HG02981 (cell line): ENCODE results near the gene WAC.

ENCODE experiments used
- ATAC-seq: cut with Tn5 transposase; IDR thresholded peaks from one replicate; pipeline ENCODE4 v1.9.1; 2021; ENCODE audit warnings: mild to moderate bottlenecking, moderate library complexity; ENCODE audit not compliant: unreplicated experiment

Gene WAC

DNA sequence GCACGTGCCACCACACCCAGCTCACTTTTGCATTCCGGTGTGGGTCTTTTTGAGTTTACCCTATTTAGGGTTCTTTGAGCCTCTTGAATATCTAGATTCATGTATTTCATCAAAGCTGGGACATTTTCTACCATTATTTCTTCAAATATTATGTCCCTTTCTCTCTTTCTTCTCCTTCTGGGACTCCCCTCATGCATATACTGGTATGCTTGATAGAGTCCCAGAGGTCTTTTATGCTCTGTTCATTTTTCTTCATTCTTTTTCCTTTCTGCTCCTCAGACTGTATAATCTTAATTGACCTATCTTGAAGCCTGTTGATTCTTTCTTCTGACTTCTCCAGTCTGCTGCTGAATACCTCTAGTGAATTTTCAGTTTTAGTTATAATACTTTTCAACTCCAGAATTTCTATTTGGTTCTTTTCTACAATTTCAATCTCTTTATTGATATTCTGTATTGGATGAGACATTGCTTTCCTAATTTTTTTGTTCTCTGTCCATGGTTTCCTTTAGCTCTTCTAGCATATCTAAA is 9.1 kb upstream of the WAC start:
- ATAC-seq: no peak

GRCh38 chr10:28530751-28531150 is 2.2 kb upstream of the WAC start:
- no peak for ATAC-seq

GRCh38 chr10:28533186-28533564 is 257 bp downstream of the WAC start:
- ATAC-seq: peak; percentile 3

GRCh38 chr10:28533571-28534304 is 820 bp downstream of the WAC start:
- peak; percentile 22 for ATAC-seq

DNA sequence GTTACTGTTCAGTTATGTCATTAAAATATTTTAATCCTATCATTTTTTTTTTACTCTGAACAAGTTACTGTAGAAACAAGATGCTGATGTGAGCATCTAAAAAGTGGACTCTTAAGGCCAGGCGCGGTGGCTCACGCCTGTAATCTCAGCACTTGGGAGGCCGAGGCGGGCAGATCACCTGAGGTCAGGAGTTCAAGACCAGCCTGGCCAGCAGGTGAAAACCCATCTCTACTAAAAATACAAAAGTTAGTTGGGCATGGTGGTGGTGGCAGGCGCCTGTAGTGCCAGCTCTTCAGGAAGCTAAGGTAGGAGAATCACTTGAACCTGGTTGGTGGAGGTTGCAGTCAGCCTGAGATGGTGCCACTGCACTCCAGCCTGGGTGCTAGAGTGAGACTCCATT is 2.9 kb downstream of the WAC start:
- no peak for ATAC-seq

- no peak for ATAC-seq
Measured at GRCh38 chr10:28538595-28538994, 5.7 kb downstream of the WAC start.

- ATAC-seq: no peak
Measured at GRCh38 chr10:28540145-28540544, 7.2 kb downstream of the WAC start.

DNA sequence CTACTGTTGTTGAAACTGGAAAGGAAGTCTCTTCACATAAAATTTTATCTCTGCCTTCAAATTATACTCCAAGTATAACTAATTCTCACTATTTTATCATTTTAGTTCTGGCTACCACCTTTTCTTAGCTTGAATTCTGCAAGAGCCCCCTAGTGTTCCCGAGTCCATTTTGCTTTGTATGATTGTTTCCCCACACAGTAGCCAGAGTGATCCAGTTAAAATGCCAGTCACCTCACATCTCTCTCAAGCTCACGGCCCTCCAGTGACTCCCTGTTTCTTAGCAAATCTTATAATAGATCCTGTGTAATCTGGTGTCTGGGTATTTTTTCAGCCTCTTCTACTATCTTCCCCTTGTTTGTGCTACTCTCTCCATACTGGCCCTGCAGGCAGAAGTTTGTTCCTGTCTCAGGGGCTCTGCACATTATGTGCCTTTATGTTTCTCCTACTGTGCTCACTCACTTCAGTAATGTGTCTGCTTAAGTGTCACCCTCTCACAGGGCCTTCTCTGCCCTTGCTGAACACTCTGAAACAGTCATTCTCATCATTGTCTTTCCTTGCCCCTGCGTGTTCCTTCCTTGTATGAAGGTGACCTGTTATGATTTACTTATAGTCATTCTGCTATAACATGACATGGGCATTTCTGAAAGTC is 8.9 kb downstream of the WAC start:
- ATAC-seq: no peak

DNA sequence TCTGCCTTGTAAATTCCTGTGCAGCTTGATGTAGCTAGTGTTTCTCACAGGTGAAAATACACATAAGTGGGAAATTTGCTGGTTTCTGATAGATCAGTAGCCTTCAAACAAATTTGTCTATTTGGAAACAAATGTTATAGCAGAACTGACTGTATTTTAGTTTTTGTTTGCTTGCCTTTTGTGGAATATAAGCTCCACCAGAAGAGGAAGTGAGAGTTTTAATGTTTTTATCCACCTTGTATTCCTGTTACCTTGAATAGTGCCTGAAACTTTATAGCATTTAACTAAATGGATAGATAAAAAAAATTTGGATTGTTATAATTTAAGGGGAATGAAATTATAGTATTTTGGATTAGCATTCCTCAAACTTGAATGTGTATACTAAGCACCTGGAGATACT is 9.8 kb downstream of the WAC start:
- no peak for ATAC-seq

DNA sequence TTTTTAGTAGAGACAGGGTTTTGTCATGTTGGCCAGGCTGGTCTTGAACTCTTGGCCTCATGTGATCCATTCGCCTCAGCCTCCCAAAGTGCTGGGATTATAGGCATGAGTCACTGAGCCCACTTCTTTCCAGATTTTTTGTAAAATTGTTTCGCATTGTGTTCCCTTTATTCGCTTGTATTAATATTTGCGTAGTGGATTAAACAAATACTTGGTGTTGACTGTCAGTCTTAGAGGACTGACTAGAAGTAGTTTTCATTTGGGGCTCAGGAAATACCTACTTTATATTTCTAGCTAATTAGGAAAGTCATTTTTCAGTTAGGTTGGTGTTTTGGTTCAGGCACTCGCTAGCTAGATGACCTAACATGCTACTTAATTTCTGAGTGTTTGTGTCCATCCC is 11.1 kb downstream of the WAC start:
- ATAC-seq: no peak

DNA sequence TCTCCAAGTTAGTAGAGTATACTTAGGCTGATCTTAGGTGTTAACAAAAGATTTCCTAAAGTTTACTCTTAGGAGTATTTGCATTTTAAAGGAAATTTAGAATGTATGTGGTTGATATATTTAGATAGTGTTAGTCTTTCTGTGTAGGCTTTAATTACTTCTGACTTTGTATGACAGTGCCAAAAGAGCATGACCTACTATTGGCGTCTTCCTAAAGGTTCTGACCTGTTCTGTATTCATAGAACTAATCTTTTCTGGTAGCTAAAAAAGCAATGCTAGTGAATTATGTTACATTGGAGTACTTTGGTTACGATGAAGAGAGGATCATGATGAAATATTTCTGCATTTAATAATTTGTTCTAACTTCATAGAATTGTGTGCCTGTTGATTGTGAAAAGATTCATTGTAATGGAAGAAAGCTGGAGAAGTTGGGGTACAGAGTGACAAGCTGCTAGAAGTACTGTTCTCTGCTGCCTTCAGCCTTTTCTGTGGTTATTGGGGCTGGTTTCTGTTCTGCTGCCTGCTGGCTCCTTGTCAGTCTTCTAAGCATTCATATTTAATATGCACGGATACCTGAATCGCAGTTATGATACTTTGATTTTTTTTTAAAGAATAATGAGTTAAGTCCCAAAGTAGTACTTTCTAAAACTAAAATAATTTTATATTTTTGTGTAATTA is 13.2 kb downstream of the WAC start:
- ATAC-seq: no peak

DNA sequence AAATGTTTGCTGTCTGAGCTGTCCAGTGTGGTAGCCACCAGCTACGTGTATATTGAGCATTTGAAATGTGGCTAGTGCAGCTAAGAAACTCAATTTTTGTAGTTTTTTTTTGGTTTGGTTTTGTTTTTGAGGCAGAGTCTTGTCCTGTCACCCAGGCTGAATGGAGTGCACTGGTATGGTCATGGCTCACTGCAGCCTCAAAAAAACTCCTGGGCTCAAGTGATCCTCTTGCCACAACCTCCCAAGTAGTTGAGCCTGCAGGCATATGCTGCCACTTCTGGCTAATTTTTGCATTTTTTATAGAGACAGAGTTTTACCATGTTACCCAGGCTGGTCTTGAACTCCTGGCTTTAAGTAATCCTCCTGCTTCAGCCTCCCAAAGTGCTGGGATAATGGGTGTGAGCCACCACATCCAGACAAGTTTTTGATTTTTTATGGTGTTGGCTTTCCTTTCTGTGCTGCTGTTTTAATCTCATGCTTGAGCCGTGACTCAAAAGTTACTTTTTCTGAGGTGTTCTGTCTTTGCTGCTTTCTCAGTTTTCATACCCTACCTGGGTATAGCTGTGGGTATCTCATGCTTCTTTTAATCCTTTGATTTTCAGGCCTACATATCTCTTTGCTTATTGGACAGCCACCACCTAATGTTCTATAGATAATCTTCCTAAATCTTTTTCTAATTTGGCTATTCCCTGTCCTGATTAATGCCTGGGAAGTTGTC is 16.0 kb downstream of the WAC start:
- ATAC-seq: no peak

GRCh38 chr10:28551086-28551485 is 18.2 kb downstream of the WAC start:
- ATAC-seq: no peak

DNA sequence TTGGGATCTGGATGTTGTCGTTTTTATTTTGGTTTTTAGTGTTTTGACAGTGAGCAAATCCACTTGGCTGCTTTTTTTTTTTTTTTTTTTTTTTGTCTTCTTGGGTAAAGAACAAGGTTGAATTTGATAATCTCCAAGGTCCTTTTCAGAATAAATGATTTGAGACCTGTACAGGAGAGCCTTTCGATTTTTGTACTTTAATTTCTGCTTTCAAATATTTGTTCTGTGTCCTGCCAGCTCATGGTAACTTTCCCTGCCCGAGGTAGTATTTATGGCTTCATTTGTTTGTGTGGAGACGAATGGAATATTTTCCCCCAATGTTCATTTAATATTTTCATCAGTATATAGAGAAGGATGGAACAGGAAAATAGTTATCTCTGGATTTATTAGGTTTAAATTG is 19.9 kb downstream of the WAC start:
- ATAC-seq: no peak

GRCh38 chr10:28554009-28554408 is 21.1 kb downstream of the WAC start:
- ATAC-seq: no peak

- no peak for ATAC-seq
Measured at GRCh38 chr10:28554952-28555351, 22.0 kb downstream of the WAC start.

- ATAC-seq: no peak
Measured at GRCh38 chr10:28555358-28555757, 22.4 kb downstream of the WAC start.

DNA sequence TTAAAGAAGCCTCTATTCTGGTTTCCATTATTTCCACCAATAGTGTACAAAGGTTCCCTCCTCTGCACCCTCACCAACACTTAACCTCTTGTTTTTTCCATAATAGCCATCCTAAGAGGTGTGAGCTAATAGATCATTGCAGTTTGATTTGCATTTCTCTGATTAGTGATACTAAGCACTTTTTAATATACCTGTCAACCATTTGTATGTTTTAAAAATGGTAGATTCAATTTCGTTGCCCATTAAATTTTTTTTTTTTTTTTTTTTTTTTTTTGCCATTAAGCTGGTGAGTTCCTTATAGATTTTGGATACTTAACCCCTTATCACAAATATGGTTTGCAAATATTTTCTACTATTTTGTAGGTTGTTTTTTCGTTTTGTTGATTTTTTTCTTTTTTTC is 23.2 kb downstream of the WAC start:
- no peak for ATAC-seq

DNA sequence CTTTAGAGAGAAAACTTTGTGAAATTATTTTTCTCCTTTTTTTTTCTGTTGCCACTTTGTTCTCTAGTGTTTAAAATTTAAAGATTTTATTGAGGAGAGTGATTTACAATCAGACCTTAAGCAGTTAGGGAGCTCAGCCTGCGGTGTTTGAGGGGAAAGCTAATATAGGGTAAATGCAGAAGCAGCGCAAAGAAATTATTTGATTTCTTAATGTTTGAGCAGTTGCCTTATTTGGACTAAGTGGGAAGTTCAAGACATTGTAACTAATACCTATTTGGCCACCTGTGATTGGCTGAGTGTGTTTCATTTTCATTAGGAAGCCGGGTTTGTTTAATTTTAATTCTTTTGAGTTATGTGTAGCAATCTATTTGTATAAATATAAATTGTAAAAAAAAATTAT is 25.3 kb downstream of the WAC start:
- ATAC-seq: no peak

- ATAC-seq: no peak
Measured at GRCh38 chr10:28558923-28559508, 26.1 kb downstream of the WAC start.

- no peak for ATAC-seq
Measured at GRCh38 chr10:28559618-28560017, 26.7 kb downstream of the WAC start.
